A549 (cell line): Measurements from ENCODE around the gene VPS13D. TPM values are rescaled to one million over a fixed set of nuclear protein-coding genes. Genes with fewer than 3 reads are reported as not detected.

Experiments used
- ATAC-seq, 2 experiments: fragments of 200-7000 bp in 1 of 2; fragments of >200 bp in 1 of 2; cut with Nextera tagmentation in 1 of 2; cut with Tn5 transposase in 1 of 2; 3 replicates each; pipeline versions ENCODE4 v1.8.0 to v1.9.1; 2018 to 2020; ENCODE audit warnings: mild to moderate bottlenecking in 1 of 2, moderate library complexity in 1 of 2
- CTCF ChIA-PET: fragments of 300-600 bp; sonication (Branson Sonifier 250); formaldehyde crosslinking; extraction: SDS; loops from one replicate; lab custom pipeline; 2021; ENCODE audit warnings: antibody characterized with exemption, inconsistent platforms; lab: Yijun Ruan, JAX
- POLR2A ChIA-PET: fragments of 350-600 bp; formaldehyde crosslinking; extraction: SDS; loops from one replicate; lab custom pipeline; 2021; ENCODE audit warnings: antibody characterized with exemption, inconsistent platforms; lab: Yijun Ruan, JAX
- DNase-seq, 2 experiments: peaks; one replicate each; pipeline versions ENCODE4 v3.0.0 to v3.0.0-alpha.2; 2011 to 2016; ENCODE audit warnings: low read depth in 1 of 2, low spot score in 1 of 2
- FAIRE-seq: peaks from 2 replicates; lab custom pipeline; 2011; peaks lifted over from hg19 to GRCh38; lab: Jason Lieb, UNC
- H3K27ac ChIP-seq, 2 experiments: fragments of >200 bp; sonication (Bioruptor Twin); formaldehyde crosslinking; 3 replicates each; pipeline ENCODE4 v1.5.1; 2016 to 2017
- H3K4me1 ChIP-seq: fragments of >200 bp; sonication (Bioruptor Twin); formaldehyde crosslinking; 3 replicates; pipeline ENCODE4 v1.6.1; 2016
- H3K4me2 ChIP-seq: fragments of >200 bp; sonication (Bioruptor Twin); formaldehyde crosslinking; 3 replicates; pipeline ENCODE4 v1.6.1; 2016
- H3K4me3 ChIP-seq: fragments of >200 bp; sonication (Bioruptor Twin); formaldehyde crosslinking; 3 replicates; pipeline ENCODE4 v1.5.1; 2016
- H3K9me3 ChIP-seq: fragments of >200 bp; sonication (Bioruptor Twin); formaldehyde crosslinking; 3 replicates; pipeline ENCODE4 v1.6.1; 2016
- BHLHE40 ChIP-seq: IDR thresholded peaks from 2 replicates; pipeline ENCODE4 v1.6.1; 2012; ENCODE audit warnings: low read depth, low read length, inconsistent platforms
- CBX8 ChIP-seq: fragments of 200-600 bp; sonication (generic); IDR thresholded peaks from 2 replicates; pipeline ENCODE4 v1.6.1; 2016
- EHF ChIP-seq: fragments of 250-450 bp; sonication (Bioruptor Pico); IDR thresholded peaks from 2 replicates; pipeline ENCODE4 v1.5.0; 2020; ENCODE audit warnings: mild to moderate bottlenecking
- EHMT2 ChIP-seq: fragments of 200-600 bp; sonication (generic); IDR thresholded peaks from 2 replicates; pipeline ENCODE4 v1.6.1; 2016; ENCODE audit warnings: antibody characterized with exemption, low read depth, mild to moderate bottlenecking, moderate library complexity
- FOSB ChIP-seq: fragments of 250-450 bp; sonication (Bioruptor Pico); IDR thresholded peaks from 2 replicates; pipeline ENCODE4 v1.5.0; 2020; ENCODE audit warnings: mild to moderate bottlenecking, moderate library complexity
- FOXS1 ChIP-seq: fragments of 250-450 bp; sonication (Bioruptor Pico); IDR thresholded peaks from 2 replicates; pipeline ENCODE4 v1.5.0; 2020; ENCODE audit warnings: mild to moderate bottlenecking, moderate library complexity
- GATA3 ChIP-seq: IDR thresholded peaks from 2 replicates; pipeline ENCODE4 v1.6.1; 2012; ENCODE audit warnings: borderline replicate concordance
- HEYL ChIP-seq: fragments of 250-450 bp; sonication (Bioruptor Pico); IDR thresholded peaks from 2 replicates; pipeline ENCODE4 v1.8.0; 2021; ENCODE audit warnings: mild to moderate bottlenecking, moderate library complexity
- HOXB13 ChIP-seq: fragments of 250-450 bp; sonication (Bioruptor Pico); IDR thresholded peaks from 2 replicates; pipeline ENCODE4 v1.5.0; 2020; ENCODE audit warnings: low read depth, mild to moderate bottlenecking, moderate library complexity
- JUN ChIP-seq, 2 experiments: fragments of >200 bp; sonication (Bioruptor Twin); formaldehyde crosslinking; IDR thresholded peaks; 2 replicates in 1 of 2; 3 replicates in 1 of 2; pipeline ENCODE4 v1.6.1; 2016 to 2017
- JUNB ChIP-seq: fragments of >200 bp; sonication (Bioruptor Twin); formaldehyde crosslinking; IDR thresholded peaks from 2 replicates; pipeline ENCODE4 v1.6.1; 2016
- KDM1A ChIP-seq: fragments of 200-600 bp; sonication (generic); IDR thresholded peaks from 2 replicates; pipeline ENCODE4 v1.6.1; 2016; ENCODE audit warnings: low read depth, mild to moderate bottlenecking
- NFE2L2 ChIP-seq: fragments of 150-350 bp; conservative IDR thresholded peaks from 2 replicates; pipeline ENCODE4 v1.6.1; 2014; ENCODE audit warnings: low read length
- NR3C1 ChIP-seq: fragments of >200 bp; sonication (Bioruptor Twin); formaldehyde crosslinking; IDR thresholded peaks from 3 replicates; pipeline ENCODE4 v1.6.1; 2017
- PHF8 ChIP-seq: fragments of 200-600 bp; sonication (generic); IDR thresholded peaks from 2 replicates; pipeline ENCODE4 v1.6.1; 2016; ENCODE audit warnings: low read depth, mild to moderate bottlenecking, antibody characterized with exemption, moderate library complexity, borderline replicate concordance
- POLR2AphosphoS2 ChIP-seq: conservative IDR thresholded peaks from 2 replicates; pipeline ENCODE4 v1.6.1; 2012; ENCODE audit warnings: low read length, improper control_type of control experiment, inconsistent platforms
- RARB ChIP-seq: fragments of 250-450 bp; sonication (Bioruptor Pico); IDR thresholded peaks from 2 replicates; pipeline ENCODE4 v1.8.0; 2021; ENCODE audit warnings: mild to moderate bottlenecking, moderate library complexity
- SMC3 ChIP-seq: fragments of >200 bp; sonication (Bioruptor Twin); formaldehyde crosslinking; IDR thresholded peaks from 3 replicates; pipeline ENCODE4 v1.6.1; 2018; ENCODE audit warnings: inconsistent platforms
- ZFP36 ChIP-seq: fragments of 450-650 bp; IDR thresholded peaks from 2 replicates; pipeline ENCODE4 v1.6.1; 2014; ENCODE audit warnings: borderline replicate concordance; ENCODE audit not compliant: partially characterized antibody
- ZSCAN20 ChIP-seq: fragments of 250-450 bp; sonication (Bioruptor Pico); IDR thresholded peaks from 2 replicates; pipeline ENCODE4 v1.8.0; 2022; ENCODE audit warnings: mild to moderate bottlenecking, moderate library complexity
- WGBS: methylation state at CpG from one replicate; pipeline ENCODE4 v1.1.6; 2017; ENCODE audit errors: missing lambda C conversion rate; 5-methylcytosine and 5-hydroxymethylcytosine counted together
- polyA plus RNA-seq, 4 experiments: library from polyadenylated mRNA; depleted of rRNA in 3 of 4; stranded (reverse); fragments of >200 nt; fragmentation: RNase III in 1 of 4; extraction: RNeasy Plus Mini Kit Qiagen cat#74134 plus additional on column Dnase treatment in 1 of 4; gene quantifications; 2 replicates in 3 of 4; 3 replicates in 1 of 4; pipeline ENCODE4 v1.2.3, GENCODE V29; 2011 to 2017
- TF ChIP-seq, protein P1 (sequence below): IDR thresholded peaks from 2 replicates; pipeline ENCODE4 v1.6.1; 2012
- TF ChIP-seq, protein P2 (sequence below): fragments of 200-600 bp; sonication (generic); IDR thresholded peaks from 2 replicates; pipeline ENCODE4 v1.6.1; 2016; ENCODE audit warnings: antibody characterized with exemption, mild to moderate bottlenecking, moderate library complexity
- TF ChIP-seq, protein P3 (sequence below): IDR thresholded peaks from 2 replicates; pipeline ENCODE4 v1.6.1; 2012; ENCODE audit warnings: low read depth, borderline replicate concordance
- TF ChIP-seq, protein P4 (sequence below): fragments of 450-650 bp; IDR thresholded peaks from 2 replicates; pipeline ENCODE4 v1.6.1; 2014; ENCODE audit warnings: antibody characterized with exemption

Gene VPS13D
- polyA plus RNA-seq, 2 of the 4 experiments (the other 2 are of a cell fraction): 5.4 to 15.9 TPM

DNA sequence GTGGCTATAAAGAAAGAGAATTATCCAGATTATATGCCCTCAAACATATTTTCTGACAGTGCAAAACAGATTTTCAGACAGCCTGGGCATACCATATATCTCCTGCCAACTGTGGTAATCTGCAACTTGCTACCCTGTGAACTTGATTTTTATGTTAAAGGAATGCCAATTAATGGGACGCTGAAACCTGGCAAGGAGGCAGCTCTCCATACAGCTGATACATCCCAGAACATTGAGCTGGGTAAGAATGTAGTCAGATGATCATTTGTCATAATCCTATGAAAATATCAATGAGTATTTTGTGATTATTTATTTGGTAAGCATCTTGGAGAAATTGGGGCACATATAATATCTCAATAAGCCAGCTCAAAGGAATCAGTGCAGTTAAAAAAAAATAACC lies 124.2 kb downstream of the VPS13D start:
- ChIA-PET CTCF (interaction anchor here (1.6 kb wide), 1 partner anchor 306 kb away, joined by 3 read pairs; no protein-coding TSS in a partner anchor), POLR2A (no interaction called here)
- no peak for FAIRE-seq
- H3K9me3 ChIP-seq: no peaks in the 10 kb centered on the region
- H3K4me1 ChIP-seq: peaks cover 27% of the 10 kb centered on the region
- no peak for DNase-seq
- no peak for ATAC-seq
- no peak overlapping the region for H3K4me3 ChIP-seq
- no peak for TF ChIP-seq SMC3
- TF ChIP-seq NR3C1: no peak
- TF ChIP-seq, protein P1, sequence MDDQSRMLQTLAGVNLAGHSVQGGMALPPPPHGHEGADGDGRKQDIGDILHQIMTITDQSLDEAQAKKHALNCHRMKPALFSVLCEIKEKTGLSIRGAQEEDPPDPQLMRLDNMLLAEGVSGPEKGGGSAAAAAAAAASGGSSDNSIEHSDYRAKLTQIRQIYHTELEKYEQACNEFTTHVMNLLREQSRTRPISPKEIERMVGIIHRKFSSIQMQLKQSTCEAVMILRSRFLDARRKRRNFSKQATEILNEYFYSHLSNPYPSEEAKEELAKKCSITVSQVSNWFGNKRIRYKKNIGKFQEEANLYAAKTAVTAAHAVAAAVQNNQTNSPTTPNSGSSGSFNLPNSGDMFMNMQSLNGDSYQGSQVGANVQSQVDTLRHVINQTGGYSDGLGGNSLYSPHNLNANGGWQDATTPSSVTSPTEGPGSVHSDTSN: no peak
- no peak for TF ChIP-seq JUN (IDR thresholded peaks at IDR 0.05)
- TF ChIP-seq RARB (CRISPR knock-in tag): no peak
- no peak for TF ChIP-seq NFE2L2
- no peak for TF ChIP-seq HEYL
- TF ChIP-seq CBX8: no peak
- no peak for TF ChIP-seq ZFP36
- TF ChIP-seq, protein P2, sequence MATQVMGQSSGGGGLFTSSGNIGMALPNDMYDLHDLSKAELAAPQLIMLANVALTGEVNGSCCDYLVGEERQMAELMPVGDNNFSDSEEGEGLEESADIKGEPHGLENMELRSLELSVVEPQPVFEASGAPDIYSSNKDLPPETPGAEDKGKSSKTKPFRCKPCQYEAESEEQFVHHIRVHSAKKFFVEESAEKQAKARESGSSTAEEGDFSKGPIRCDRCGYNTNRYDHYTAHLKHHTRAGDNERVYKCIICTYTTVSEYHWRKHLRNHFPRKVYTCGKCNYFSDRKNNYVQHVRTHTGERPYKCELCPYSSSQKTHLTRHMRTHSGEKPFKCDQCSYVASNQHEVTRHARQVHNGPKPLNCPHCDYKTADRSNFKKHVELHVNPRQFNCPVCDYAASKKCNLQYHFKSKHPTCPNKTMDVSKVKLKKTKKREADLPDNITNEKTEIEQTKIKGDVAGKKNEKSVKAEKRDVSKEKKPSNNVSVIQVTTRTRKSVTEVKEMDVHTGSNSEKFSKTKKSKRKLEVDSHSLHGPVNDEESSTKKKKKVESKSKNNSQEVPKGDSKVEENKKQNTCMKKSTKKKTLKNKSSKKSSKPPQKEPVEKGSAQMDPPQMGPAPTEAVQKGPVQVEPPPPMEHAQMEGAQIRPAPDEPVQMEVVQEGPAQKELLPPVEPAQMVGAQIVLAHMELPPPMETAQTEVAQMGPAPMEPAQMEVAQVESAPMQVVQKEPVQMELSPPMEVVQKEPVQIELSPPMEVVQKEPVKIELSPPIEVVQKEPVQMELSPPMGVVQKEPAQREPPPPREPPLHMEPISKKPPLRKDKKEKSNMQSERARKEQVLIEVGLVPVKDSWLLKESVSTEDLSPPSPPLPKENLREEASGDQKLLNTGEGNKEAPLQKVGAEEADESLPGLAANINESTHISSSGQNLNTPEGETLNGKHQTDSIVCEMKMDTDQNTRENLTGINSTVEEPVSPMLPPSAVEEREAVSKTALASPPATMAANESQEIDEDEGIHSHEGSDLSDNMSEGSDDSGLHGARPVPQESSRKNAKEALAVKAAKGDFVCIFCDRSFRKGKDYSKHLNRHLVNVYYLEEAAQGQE: no peak
- TF ChIP-seq HOXB13 (CRISPR knock-in tag): no peak
- no peak for TF ChIP-seq EHMT2
- TF ChIP-seq ZSCAN20 (CRISPR knock-in tag): no peak
- TF ChIP-seq KDM1A: no peak
- H3K4me2 ChIP-seq: no peak overlapping the region
- WGBS: 89% methylated on average over 1 of the region's 1 CpG
- H3K27ac ChIP-seq: peak overlapping the region in 1 of 2 experiments; percentile 86; a peak in 3 of 6 replicates

DNA sequence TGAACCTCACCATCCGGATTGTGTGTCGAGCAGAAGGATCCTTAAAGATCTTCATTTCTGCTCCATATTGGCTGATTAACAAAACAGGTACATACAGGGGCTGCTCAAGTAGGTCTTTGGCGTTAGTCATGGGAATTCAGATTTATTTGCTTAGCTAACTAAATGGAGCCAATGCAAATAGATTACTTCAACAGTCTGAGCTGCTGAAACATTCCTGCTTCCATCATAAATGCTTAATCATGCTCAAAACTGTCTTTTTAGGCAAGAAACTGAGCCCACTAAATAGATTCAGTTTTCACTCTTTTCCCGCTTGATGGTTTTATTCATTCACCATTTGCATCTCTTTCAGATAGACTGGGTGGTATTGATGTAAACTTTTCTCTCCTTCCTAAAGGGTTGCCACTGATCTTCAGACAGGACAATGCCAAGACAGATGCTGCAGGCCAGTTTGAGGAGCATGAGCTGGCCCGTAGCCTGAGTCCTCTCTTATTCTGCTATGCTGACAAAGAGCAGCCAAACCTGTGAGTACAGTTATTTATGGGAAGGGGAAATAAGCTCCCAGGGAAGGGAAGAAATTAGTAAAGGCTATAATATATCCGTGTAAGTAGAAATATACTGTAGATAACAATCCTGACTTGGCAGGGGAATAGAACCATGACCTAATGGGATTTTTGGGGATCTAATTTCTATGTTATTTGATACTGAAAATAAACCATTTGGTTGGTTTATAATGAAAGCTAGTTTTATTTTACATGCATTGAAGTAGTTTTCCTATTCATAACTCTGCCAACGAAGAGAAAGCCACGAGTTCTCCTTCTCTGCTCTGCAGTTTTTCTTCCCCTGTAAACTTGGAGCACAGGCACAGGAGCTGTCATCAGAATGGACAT lies 126.4 kb downstream of the VPS13D start:
- no peak overlapping the region for H3K4me3 ChIP-seq
- ChIA-PET POLR2A (interaction anchor here (1.3 to 1.8 kb wide), 2 partner anchors 24 to 262 kb away, joined by 5 to 6 read pairs; partner anchors contain the start of gene DHRS3), CTCF (interaction anchor here (1.7 kb wide), 1 partner anchor 24 kb away, joined by 4 read pairs; no protein-coding TSS in a partner anchor)
- peak; percentile 50 to 89 for DNase-seq
- no peaks in the 10 kb centered on the region for H3K9me3 ChIP-seq
- peaks cover 38% of the 10 kb centered on the region for H3K4me1 ChIP-seq
- WGBS: 30% methylated on average over 8 of the region's 8 CpGs
- no peak for FAIRE-seq
- peak overlapping the region; percentile 78 to 86 for H3K27ac ChIP-seq
- ATAC-seq: peak; percentile 92 to 97
- H3K4me2 ChIP-seq: peak overlapping the region; percentile 62
- TF ChIP-seq NR3C1 (no peak), KDM1A (no peak), POLR2AphosphoS2 (no peak), BHLHE40 (no peak), JUNB (peak; percentile 54; the same call in 1 of the 2 replicates), FOXS1 (no peak), FOSB (CRISPR knock-in tag) (no peak), JUN (IDR thresholded peaks at IDR 0.05) (peak; percentile 53 to 55; a peak in 2 of 5 replicates), HEYL (no peak), PHF8 (no peak), SMC3 (0 out of 3 replicates have a peak, but pooled peaks have one; percentile 19), EHF (CRISPR knock-in tag) (no peak), GATA3 (peak; percentile 60; the same call in 1 of the 2 replicates), ZFP36 (no peak)
- TF ChIP-seq, protein P1: no peak
- TF ChIP-seq, protein P3, sequence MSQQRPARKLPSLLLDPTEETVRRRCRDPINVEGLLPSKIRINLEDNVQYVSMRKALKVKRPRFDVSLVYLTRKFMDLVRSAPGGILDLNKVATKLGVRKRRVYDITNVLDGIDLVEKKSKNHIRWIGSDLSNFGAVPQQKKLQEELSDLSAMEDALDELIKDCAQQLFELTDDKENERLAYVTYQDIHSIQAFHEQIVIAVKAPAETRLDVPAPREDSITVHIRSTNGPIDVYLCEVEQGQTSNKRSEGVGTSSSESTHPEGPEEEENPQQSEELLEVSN: no peak
- TF ChIP-seq, protein P4, sequence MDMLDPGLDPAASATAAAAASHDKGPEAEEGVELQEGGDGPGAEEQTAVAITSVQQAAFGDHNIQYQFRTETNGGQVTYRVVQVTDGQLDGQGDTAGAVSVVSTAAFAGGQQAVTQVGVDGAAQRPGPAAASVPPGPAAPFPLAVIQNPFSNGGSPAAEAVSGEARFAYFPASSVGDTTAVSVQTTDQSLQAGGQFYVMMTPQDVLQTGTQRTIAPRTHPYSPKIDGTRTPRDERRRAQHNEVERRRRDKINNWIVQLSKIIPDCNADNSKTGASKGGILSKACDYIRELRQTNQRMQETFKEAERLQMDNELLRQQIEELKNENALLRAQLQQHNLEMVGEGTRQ: no peak
